Activated effector memory CD4-positive, alpha-beta T cell treated with Interleukin-2 at 50 U/mL for 16 hours (primary cell): ENCODE measurements around the gene CENPS.
"Not testable (repeated sequence)": the region's sequence is repeated elsewhere in the genome, so short reads cannot be mapped to it uniquely, and the experiment has no call there.

Source experiments
- DNase-seq: peaks from one replicate; pipeline ENCODE4 v3.0.0-alpha.2; 2020

The CENPS gene

DNA sequence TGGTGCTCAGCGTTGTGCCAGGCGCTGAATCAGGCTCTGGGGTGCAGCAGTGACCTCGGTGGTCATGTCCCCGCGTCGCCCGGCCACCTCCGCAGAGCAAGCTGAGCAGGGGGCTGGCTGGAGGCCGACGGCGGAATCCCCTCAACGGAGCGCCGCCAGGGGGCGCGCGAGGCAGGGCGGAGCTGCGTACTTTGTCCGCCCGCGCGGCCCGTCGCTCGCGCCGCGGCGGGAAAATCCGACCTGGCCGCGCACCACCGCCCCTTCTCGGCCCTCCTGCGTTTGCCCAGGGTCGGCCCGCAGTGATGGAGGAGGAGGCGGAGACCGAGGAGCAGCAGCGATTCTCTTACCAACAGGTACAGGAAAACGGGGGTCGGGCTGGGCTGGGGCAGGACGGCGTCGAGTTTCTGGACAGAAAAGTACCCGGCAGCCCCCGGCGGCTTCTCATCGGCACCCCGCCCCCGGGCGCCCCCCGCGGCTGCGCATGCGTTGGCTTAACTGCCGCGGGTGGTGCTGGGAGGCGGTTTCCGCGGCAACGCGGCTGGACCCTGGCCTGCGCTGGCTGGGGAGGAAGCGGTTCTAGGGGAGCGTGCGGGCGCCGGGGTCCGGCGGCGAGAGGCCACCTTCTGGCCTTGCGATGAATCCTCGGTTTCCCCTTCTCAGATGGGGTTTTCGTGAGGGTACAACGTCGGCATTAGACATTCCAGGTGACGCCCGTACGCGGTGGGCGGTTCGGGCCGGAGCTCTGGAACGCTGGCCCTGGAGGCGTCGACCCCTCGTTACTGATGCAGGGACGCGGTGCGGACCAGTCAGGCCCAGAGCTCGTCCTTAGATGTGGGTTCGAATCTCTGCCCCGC lies at the start of gene CENPS:
Gene CENPS, plus strand, starts transcription at position 218 of the 854 bp plus-strand sequence. Its CDS starts 85 bp downstream, at position 303.
- peak; percentile 81 for DNase-seq

DNA sequence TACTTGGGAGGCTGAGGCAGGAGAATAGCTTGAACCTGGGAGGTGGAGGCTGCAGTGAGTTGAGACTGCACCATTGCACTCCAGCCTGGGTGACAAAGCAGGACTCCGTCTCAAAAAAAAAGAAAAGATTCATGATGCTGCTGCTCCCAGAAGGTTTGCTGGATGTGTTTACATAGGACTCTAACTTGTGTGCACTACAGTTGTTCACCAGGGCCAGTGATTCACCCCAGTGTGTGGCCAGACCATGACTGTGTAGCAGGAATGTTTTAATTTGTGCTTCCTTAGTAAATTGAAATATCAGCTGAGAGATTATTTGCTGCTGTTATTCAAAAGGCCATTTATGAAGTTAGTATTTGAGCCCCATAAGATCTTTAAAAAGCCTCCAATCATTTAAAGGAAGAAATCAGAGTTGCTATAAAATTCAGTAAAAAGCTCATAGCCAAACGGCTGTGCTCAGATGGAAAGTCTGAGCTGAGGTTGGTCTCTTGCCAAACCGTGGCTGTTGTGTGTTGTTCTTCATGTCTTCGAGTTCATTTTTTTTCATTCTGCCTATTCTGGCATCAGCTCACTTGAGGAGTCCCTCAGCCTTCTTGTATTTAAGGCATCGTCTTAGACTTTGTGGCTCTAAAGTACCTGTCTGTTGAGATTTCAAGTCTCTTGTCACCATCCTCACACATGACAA lies 49.5 kb upstream of the CENPS start:
- no peak for DNase-seq

DNA sequence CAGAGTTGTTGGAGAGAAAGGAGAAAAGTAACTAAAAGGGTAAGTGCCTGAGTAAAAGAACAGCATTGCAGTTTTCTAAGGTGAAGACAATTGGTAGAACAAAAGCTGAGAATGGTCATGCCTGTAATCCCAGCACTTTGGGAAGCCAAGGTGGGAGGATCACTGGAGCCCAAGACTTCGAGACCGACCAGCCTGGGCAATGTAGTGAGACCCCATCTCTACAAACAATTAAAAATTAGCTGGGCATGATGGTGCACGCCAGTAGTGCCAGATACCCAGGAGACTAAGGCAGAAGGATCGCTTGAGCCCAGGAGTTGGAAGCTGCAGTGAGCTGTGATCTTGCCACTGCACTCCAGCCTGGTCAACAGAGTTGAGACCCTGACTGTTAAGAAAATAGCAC lies 46.6 kb upstream of the CENPS start:
- no peak for DNase-seq

DNA sequence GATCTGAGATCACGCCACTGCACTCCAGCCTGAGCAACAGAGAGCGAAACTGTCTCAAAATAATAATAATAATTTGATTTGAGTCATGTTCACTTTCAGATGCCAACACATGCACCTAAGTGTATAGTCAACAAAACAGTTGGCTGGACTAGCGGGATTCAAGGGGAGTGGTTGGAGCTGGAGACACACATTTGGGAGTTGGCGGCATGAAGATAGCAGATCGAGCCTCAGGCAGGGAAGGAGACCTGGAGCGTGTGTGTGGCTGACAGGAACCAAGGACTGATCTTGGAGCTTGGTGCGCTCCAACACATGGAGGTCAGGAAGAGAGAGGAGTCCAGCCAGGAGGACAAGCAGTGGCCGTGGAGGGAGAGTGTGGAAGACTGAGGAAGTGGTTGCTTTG lies 46.0 kb upstream of the CENPS start:
- no peak for DNase-seq

DNA sequence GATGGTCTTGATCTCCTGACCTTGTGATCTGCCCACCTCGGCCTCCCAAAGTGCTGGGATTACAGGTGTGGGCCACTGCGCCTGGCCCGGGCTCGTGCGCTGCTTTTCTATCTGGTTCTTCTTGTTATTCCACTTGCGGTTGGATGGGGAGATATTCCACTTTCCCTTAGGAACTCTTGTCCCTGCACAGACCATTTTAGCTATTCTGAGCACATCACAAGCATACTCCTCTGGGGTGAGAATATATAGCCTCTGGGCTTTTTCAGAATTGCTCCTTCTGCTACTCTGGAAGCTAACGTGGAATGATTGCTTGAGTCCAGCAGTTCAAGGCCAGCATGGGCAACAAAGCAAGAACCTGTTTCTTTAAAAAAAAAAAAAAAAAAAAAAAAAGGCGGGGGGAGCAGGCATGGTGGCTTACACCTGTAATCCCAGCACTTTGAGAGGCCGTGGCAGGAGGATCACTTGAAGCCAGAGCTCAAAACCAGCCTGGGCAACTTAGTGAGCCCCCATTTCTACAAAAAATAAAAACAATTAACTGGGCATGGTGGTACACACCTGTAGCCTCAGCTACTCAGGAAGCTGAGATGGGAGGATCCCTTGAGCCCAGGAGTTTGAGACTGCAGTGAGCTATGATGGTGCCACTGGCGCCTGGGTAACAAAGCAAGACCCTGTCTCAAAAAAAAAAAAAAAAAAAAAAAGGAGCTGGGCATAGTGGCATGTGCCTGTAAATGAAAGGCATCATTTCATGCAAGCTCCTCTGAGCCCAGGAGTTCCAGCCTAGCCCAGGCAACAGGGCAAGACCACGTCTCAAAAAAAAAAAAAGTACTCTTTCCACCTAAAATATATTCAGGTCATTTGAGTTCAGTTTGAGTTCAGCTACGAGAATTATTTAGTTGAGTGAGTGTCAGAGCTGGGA lies 43.2 kb upstream of the CENPS start:
- DNase-seq, result no peak

DNA sequence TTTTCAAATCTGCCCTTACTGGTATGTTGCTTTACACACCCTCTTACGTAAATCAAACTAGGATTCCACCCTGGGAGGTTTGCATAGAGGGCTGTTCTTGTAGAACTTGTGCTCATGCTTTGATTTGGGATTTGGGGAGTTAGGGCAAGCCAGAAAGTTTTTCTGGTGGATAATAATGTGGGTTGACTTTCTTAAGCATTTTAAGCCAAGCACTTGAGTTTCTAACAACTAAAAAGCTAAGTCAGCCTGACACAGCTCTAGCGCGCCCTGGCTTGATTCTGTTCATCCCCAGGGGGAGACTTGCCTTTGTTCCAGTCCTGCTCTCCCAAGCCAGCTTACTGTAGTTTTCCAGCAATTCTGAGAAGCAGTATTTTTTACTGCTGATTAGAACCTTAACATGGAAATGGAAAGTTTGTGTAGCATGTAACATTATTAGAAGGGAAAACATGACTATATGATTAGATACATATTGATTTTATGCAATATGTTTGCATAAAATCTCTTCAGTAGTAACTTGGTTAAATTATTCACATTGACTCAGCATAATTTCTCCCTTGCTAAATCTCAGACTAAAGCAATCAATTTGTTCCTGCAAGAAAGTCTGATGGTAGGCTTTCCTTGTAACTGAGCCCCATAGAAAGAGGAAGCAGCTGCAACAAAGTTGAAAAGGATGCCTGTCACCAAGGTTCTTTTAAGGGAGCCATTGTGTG lies 42.4 kb upstream of the CENPS start:
- DNase-seq, result no peak

DNA sequence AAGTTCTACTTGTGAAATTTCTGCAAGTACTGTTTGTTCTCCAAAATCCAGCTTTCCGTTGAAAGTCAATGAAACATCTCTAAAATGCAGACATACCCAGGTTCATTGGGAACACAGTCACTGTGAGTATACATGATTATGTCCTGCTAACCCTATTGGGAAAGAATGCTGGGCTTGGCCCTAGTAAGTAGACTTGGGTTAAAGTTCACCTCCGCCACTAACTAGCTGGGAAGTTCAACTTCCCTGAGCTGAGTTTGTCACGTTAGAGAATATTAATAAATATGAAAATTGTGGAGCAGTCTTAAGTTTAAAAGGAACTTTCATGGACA lies 41.9 kb upstream of the CENPS start:
- no peak for DNase-seq

DNA sequence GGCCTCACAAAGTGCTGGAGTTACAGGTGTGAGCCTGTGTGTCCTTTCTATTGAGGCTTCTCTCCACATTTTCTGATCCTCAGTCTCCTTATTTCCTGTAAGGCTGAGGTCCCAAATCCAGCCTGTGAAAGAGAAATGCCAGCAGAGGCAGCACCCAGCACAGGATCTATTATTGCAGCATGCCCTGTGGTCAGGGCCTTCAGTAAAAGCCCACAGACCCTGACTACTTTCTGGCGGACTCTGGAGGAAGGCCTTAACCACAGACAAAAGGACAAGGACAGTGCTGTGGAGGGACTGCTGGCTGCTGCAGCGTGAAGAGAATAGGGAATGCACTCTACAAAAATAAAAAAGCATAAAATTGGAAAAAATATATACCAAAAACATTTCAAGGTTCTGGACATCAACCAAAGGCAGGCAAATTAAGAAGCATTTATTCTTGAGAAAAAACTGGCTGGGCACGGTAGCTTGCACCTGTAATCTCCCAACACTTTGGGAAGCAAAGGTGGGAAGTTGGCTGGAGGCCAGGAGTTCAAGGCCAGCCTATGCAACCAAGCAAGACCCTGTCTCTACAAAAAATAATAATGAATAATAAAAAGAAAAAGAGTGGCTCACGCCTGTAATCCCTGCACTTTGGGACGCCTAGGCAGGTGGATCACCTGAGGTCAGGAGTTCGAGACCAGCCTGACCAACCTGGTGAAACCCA lies 40.8 kb upstream of the CENPS start:
- no peak for DNase-seq

DNA sequence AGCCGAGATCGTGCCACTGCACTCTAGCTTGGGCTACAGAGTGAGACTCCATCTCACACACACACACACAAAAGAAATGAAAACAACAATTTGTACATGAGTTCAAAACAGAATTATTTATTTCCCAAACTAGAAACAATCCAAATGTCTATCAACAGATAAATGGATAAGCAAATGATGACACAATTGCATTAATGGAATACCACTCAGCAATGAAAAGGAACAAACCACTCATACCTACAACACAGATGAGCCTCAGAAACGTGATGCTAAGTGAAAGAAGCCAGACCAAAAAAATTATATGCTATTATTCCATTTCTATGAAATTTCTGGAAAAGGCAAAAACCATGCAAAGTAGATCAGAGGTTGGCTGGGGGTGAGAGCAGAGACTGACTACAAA lies 33.4 kb upstream of the CENPS start:
- no peak for DNase-seq

DNA sequence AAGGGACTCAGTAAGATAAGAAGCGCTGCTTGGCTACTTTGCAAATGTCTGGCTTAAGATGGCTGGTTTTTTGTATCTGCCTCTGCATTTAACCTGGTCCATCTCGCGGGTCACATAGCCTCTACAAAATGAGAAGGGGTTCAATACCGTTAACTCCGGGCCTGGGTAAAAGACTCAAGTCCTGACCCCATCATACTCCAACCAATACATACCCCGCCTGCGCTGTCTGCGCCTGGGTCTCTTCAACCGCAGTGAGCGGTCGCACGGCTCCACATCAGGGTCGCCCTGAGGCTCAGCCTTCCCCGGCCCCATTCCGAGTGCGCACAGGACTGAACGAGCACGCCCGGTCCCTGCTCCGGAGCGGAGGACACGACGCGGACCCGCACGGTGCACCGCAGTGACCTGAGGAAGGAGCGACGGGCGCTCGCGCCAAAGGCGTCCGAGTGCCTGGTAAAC lies 31.9 kb upstream of the CENPS start:
- no peak for DNase-seq

DNA sequence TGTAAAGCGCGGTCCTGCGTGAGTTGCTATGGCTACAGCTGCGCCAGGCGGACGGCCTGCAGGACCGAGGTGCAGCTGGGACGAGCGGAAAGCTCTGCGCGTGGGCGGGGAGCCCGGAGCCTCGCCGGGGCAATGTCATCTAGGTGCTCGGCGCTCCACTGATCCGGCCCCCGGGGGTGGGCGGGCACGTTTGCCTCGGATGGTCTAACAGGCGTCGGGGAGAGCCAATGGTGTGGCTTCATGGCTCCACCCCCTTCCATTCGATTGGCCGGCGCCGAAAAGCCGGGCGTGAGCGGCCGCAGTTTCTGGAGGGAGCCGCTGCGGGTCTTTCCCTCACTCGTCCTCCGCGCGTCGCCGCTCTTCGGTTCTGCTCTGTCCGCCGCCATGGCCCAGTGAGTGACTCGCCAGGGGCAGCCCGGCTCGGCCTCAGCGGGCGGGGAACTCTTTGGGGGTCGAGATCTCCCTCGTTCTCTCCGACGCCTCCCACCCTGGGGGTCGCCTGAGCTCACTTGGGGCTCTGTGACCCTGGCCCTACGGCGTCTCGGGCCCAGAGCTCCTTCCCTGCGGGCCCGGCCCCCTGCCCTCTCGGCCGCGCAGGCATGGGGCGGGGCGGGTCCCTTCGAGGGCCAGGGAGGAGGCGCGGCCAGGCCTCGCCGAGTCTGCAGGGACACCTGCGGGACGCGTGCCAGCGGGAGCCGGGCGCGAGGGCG lies 31.3 kb upstream of the CENPS start, which contains the start of gene PGD:
Gene PGD, plus strand, starts transcription at position 331 of the 710 bp plus-strand sequence. Its CDS starts 54 bp downstream, at position 385.
- peak; percentile 96 for DNase-seq

DNA sequence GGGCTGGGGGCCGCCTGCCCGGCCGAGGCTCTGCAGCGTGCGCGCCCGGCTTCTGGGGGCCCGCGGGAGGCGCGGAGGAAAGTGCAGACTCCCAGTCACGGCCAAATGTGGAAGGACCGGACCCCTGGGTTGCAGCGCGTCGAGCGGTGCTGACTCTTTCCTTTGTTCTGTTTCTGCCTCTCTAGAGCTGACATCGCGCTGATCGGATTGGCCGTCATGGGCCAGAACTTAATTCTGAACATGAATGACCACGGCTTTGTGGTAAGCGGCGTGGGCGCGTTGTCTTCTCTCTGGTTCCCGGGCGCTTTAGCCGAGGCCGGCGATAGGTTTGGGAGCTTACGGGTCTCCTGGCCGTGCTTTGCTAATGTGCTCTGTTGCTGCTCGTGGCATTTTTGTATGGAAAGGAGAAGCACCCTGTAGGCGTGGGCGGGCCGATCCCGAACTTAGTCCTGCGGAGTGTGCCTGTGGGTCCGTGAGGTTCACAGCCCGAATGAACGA lies 30.7 kb upstream of the CENPS start:
- DNase-seq, result peak; percentile 1

DNA sequence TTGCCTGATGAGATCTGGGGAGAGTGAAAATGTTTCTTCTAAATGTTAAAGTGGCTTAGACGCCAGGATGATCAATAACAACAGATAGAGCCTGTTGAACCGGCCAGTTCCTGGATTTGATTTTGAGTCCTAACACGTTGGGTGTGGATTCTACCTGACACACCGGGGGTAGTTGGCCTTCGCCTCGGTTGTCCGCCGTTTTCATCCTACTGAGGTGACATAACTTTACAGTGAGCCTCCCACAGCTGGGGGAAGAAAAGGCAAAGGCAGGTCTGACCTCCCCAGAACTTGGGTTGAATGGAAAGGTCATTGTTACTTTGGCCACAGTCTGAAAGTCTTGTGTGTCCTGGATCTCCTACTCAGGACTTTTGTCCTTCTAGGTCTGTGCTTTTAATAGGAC lies 30.2 kb upstream of the CENPS start:
- no peak for DNase-seq

DNA sequence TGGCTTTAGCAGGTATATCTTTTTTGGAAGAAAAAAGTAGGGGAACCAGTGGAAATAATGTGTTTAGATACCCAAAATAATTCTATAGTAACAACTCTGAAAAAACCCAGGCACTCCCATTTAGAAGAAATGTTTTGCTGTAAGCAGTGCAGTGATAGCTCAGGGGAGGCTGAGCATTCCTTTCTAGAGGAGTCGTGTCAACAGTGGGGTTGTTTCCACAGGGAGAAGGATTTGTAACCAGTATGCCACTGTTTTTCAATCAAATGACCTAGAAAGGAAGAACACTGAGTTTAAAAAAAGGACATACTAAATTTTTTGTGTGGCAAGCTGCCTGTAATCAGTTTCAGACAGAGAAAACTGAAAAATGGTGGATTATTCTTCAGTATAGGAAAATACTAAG lies 29.0 kb upstream of the CENPS start:
- no peak for DNase-seq

DNA sequence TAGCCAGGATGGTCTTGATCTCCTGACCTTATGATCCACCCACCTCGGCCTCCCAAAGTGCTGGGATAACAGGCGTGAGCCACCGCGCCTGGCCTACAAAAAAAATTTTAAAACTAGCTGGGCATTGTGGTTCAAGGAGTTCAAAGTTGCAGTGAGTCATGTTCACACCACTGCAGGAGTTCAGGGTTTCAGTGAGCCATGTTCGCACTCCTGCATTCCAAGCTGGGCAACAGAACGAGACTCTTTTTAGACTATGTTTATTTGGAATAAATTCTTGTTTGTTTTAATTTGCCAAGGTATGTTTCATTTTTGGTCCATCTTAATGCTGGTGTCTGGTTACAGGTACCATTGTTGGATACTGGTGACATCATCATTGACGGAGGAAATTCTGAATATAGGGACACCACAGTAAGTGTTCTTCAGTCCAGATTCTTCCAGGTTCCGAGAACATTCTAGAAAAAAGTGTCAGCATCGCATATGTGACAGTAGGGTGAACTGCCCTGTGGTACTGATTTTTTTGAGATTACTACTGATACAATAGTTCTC lies 27.4 kb upstream of the CENPS start:
- DNase-seq, result no peak

DNA sequence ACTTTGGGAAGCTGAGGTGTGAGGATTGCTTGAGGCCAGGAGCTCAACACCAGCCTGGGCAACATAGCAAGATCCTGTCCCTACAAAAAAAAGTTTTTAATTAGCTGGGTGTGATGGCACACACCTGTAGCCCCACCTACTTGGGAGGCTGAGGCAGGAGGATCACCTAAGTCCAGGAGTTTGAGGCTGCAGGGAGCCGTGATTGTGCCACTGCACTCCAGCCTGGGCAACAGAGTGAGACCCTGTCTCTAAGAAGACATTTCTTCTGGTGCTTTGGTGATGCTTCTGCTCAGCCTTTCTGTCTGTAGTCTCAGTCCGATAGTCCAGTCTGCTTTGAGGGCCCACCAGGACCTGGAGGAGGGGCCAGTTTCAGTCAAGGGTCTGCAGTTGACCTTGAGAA lies 23.0 kb upstream of the CENPS start:
- no peak for DNase-seq

DNA sequence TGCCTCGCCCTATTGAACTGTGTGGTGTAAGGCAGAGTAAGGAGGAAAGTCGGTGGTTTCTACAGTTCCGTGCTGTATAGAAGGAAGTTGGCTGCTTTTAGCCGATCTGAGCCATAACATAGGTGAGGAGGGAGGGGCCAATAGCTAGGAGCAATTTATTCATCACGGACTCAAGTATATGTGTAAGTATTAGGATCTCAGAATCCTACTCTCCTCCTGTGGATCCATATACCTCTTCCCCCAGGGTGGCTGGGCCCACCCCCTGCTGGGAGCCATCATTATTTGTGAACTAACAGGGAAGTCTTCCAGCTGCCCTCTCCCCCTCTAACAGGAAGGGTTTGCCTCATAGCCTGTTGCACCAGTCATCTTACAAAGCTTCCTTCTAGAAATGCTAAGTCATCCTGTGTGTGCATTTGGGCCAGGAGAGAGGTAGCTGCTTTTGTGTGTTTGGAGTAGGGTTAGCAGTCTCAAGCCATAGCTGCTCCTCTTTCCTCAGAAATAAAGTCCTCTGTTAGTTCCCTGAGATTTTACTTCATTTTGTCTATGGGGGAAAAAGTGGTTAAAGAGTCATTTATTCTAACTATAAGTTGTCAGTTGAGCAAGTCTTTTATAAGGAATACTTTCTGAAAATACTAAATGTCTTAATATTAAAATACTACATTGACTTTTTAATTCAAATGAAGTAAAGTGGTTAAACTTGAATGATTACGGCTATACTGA lies 14.9 kb upstream of the CENPS start:
- no peak for DNase-seq

DNA sequence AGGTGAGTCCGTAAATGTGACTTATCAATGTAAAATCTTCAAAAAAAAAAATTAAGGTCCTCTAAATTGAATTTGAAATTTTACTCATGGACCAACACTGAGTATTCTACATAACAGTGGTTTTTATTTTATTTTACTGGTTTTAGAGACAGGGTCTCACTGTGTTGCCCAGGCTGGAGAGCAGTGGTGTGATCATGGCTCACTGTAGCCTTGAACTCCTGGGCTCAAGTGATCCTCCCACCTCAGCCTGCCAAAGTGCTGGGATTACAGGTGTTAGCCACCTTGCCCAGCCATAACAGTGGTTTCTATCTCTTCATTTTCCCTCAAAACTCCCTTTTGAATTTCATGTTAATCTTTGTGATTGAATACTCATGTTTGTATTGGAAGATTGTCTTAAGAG lies 14.3 kb upstream of the CENPS start:
- DNase-seq, result not testable (repeated sequence)

DNA sequence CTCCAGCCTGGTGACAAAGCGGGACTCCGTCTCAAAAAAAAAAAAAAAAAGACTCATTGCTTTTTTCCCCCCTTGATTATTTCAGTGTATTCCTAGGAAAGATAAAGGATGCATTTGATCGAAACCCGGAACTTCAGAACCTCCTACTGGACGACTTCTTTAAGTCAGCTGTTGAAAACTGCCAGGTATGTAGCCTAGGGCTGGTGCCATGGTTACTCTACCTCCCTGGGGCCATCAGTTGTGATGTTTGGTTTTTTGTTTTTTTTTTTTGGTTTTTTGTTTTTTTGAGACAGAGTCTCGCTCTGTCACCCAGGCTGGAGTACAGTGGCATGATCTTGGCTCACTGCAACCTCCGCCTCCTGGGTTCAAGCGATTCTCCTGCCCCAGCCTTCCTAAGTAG lies 11.5 kb upstream of the CENPS start:
- not testable (repeated sequence) for DNase-seq

DNA sequence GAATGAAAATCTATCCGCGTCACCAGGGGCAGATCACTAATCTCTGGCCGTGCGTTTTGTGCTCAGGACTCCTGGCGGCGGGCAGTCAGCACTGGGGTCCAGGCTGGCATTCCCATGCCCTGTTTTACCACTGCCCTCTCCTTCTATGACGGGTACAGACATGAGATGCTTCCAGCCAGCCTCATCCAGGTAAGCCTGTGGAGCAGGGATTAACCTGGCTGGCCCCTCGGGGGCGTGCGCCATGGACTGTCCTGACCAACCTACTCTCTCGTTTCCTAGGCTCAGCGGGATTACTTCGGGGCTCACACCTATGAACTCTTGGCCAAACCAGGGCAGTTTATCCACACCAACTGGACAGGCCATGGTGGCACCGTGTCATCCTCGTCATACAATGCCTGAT lies 10.9 kb upstream of the CENPS start:
- no peak for DNase-seq
